ENCODE results near the gene UROC1. TPM values are rescaled to one million over a fixed set of nuclear protein-coding genes. Genes with fewer than 3 reads are reported as not detected.
A peak's percentile ranks its signal among the peaks of the same experiment; 100 is the strongest.

UROC1 gene
- total and polyA plus RNA-seq, 2 of the 13 experiments (the other 11 are each of a cell fraction or from before 2014, with no cell fraction given), result 0.71 to 1.3 TPM

GRCh38 chr3:126487151-126487771, 30.3 kb downstream of the UROC1 start (continued):
- TF ChIP-seq, protein P1, sequence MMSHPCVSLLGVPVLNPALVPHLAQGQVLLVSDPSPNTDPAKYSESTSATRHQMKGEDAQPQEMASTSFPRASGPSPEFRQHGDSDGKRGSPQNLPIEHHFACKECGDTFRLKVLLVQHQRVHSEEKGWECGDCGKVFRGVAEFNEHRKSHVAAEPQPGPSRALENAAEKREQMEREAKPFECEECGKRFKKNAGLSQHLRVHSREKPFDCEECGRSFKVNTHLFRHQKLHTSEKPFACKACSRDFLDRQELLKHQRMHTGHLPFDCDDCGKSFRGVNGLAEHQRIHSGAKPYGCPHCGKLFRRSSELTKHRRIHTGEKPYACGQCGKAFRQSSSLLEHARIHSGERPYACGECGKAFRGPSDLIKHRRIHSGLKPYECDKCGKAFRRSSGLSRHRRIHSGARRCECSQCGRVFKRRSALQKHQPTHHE (CRISPR knock-in tag; IDR thresholded peaks at IDR 0.05; ENCODE audit: borderline replicate concordance), result no peak
- TF ChIP-seq IKZF5 (CRISPR knock-in tag; IDR thresholded peaks at IDR 0.05) (no peak), KDM6A (CRISPR knock-in tag; IDR thresholded peaks at IDR 0.05; ENCODE audit: low read depth) (no peak), ZNF20 (CRISPR knock-in tag; IDR thresholded peaks at IDR 0.05) (no peak), BORCS8-MEF2B (CRISPR knock-in tag; IDR thresholded peaks at IDR 0.05) (0 out of 2 replicates have a peak, but pooled peaks have one; percentile 26), ZNF639 (CRISPR knock-in tag; conservative IDR thresholded peaks at IDR 0.05) (no peak), ZNF160 (CRISPR knock-in tag; IDR thresholded peaks at IDR 0.05) (no peak), ZNF333 (CRISPR knock-in tag; IDR thresholded peaks at IDR 0.05; ENCODE audit: borderline replicate concordance) (no peak), TAF1 (CRISPR knock-in tag; IDR thresholded peaks at IDR 0.05) (no peak), NRL (CRISPR knock-in tag; IDR thresholded peaks at IDR 0.05; ENCODE audit: borderline replicate concordance) (no peak), TGIF2 (CRISPR knock-in tag; IDR thresholded peaks at IDR 0.05) (no peak), REL (CRISPR knock-in tag; conservative IDR thresholded peaks at IDR 0.05) (no peak), SNAPC4 (CRISPR knock-in tag; IDR thresholded peaks at IDR 0.05) (no peak), HOXA3 (CRISPR knock-in tag; IDR thresholded peaks at IDR 0.05) (0 out of 2 replicates have a peak, but pooled peaks have one; percentile 26), ZNF607 (CRISPR knock-in tag; IDR thresholded peaks at IDR 0.05; ENCODE audit: borderline replicate concordance) (peak; percentile 27; the same call in 1 of the 2 replicates)
- TF ChIP-seq, protein P2, sequence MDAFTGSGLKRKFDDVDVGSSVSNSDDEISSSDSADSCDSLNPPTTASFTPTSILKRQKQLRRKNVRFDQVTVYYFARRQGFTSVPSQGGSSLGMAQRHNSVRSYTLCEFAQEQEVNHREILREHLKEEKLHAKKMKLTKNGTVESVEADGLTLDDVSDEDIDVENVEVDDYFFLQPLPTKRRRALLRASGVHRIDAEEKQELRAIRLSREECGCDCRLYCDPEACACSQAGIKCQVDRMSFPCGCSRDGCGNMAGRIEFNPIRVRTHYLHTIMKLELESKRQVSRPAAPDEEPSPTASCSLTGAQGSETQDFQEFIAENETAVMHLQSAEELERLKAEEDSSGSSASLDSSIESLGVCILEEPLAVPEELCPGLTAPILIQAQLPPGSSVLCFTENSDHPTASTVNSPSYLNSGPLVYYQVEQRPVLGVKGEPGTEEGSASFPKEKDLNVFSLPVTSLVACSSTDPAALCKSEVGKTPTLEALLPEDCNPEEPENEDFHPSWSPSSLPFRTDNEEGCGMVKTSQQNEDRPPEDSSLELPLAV (CRISPR knock-in tag; conservative IDR thresholded peaks at IDR 0.05; ENCODE audit: low read depth), result no peak
- TF ChIP-seq, protein P3, sequence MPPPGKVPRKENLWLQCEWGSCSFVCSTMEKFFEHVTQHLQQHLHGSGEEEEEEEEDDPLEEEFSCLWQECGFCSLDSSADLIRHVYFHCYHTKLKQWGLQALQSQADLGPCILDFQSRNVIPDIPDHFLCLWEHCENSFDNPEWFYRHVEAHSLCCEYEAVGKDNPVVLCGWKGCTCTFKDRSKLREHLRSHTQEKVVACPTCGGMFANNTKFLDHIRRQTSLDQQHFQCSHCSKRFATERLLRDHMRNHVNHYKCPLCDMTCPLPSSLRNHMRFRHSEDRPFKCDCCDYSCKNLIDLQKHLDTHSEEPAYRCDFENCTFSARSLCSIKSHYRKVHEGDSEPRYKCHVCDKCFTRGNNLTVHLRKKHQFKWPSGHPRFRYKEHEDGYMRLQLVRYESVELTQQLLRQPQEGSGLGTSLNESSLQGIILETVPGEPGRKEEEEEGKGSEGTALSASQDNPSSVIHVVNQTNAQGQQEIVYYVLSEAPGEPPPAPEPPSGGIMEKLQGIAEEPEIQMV (CRISPR knock-in tag; IDR thresholded peaks at IDR 0.05; ENCODE audit: low read depth), result no peak; the same call in 1 of the 2 replicates
